Activated CD4-positive, CD25-positive, alpha-beta regulatory T cell treated with anti-CD3 and anti-CD28 coated beads, Interleukin-2, amount 50 U/mL, for 72 hours (primary cell): ENCODE results near the gene TAS2R30.
A peak's percentile ranks its signal among the peaks of the same experiment; 100 is the strongest.

Experiments
- DNase-seq: peaks from one replicate; pipeline ENCODE4 v3.0.0; 2021

Gene TAS2R30, protein sequence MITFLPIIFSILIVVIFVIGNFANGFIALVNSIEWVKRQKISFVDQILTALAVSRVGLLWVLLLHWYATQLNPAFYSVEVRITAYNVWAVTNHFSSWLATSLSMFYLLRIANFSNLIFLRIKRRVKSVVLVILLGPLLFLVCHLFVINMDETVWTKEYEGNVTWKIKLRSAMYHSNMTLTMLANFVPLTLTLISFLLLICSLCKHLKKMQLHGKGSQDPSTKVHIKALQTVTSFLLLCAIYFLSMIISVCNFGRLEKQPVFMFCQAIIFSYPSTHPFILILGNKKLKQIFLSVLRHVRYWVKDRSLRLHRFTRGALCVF

DNA sequence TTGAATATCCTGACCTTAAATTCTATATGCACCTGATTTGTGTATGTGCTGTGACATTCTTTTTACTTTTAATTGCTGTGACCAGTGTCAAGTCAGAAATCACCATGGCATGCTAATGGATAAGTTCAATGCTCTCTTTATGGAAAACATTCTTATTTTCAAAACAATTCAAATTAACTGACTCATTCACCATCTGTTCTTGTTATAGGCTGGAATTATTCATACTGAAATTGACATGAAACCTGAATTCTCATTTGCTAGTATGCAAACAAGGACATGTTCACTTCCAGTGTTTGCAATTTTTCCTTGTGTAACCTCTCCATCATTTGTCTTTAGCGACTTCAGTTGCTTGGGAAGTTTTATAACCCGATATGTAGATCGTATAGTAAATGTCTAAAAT is at the start of gene TAS2R30:
Gene TAS2R30 (minus strand): TSS at position 340 of the 400 bp plus-strand sequence. CDS start 400 bp downstream, outside the sequence.
- no peak for DNase-seq

DNA sequence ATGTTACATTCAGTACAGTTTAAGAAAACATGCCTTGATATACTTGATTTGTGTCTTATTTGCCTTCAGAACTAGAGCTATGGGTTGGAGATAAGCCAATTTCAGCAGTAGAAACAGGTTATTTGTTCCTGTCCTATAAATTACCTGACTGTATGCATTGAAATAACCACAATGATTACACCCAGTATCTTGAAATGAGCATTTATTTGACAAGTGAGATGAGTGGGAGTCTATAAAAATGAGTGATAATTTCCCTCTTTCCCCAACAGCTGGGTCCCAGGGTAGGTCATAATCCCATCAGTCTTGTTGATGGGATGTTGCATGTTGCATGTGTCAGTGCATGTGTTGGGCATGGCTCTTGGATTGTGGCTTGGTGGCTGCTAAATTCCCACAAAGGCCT is 48.6 kb upstream of the TAS2R30 start:
- DNase-seq, result no peak

DNA sequence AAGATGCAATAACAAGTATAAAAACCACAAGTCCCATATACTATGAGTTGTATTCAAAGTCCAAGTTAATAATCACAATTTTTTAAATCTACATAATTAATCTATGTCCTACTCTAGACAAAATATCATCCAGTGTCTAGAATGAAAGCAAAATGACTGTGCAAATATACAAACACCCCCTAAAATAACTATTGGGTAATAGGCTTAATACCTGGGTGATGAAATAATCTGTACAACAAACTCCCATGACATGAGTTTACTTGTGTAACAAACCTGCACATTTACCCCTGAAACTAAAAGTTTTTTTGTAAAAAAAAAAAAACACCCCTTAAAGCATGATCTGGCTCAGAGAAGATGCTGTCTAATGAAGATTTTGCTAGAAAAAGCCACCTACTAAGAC is 48.1 kb upstream of the TAS2R30 start:
- no peak for DNase-seq

DNA sequence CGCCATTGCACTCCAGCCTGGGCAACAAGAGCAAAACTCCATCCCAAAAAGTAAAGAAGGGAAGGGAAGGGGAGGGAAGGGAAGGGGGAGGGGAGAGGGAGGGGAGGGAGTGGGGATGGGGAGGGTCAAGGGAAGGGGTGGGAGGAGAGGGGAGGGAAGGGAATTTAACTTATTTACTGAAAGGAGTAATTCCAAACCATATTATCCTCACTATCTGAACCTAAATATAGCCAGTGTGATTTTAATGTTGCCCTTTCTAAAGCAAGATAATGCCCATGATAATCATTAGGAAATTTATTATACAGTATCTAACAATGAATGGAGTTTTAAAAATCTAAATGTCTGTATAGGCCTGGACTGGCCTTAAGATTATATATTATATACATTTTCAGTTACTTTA is 43.8 kb upstream of the TAS2R30 start:
- no peak for DNase-seq

DNA sequence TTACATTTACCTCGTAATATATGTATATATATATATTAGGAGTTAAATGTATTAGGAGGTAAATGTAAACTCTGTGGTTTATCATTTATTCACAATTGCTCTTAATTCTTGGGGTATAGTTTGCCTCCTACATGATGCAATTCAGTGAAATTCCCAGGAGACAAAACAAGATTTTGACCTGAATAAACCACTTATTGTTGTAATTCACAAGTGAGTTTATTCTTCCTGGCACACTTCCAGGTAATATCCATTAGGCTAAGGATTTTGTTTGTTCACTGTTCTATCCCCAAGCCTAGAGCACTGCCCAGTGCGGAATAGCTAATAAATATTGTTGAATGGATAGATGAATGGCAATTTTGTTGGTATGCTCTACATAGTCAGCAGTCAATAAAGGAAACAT is 39.6 kb upstream of the TAS2R30 start:
- DNase-seq, result no peak

DNA sequence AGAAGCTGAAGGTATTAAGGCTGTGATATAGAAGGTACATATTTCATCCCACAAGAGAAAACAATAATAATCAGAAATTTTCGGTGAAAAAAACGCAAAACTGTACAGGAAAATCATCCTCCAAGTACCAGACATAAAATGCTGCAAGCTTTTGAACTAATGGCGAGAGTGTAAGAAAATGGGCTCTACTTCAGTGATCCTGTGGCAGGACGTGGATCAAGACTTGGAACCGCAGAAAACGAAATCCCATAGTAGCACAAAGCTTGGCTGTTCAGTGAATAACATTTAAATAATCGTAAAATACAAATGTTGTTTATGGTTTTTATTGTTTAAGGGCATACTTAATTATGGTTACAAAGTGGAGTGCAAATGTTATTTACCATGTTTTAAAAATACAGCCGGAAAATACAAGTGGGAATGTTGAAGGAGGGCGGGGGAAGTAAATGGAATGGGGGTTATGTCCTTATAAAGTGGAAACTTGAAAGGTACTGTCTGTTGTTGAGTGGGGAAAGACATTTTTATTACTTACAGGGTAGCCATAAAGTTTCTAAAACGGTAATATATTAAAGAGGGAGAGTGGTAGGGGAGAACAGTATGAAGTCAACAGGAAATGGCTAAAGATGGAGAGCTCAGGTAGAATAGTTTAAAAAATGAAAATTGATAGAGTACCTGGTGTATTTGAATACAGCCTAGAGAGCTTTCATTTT is 37.7 kb upstream of the TAS2R30 start:
- DNase-seq, result no peak

DNA sequence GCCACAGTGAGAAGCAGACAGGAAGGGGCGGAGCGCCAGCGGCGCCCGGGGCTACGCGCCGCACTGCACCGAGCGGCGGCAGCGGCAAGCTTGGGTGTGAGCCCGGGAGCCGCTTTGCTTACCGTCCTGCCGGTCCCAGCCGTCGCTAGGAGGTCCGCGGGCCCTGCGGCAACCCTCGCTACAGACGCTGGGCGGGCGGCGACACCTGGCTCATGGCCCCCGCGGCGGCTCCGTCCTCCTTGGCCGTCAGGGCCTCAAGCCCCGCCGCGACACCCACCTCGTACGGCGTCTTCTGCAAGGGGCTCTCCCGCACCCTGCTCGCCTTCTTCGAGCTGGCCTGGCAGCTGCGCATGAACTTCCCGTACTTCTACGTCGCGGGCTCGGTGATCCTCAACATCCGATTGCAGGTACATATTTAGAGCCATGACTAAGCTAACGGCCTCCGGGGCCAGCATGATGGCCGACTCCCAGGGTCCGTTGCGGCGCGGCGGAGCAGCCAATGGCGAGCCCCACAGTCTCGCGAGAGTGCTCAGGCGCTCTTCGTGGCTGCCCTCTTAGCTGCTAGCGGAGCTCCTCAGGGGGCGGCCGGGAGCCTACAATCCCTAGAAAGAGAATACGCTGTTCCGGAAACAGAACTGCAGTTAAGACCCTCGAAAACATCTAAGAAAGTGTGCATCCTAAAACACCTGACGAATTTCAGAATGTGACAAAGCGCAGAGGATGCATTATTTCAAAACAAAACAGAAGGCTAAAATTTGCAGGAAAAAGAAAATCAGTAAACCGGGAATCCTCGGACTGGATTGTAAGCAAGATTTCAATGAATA is 36.9 kb upstream of the TAS2R30 start, which contains the start of gene SMIM10L1:
Gene SMIM10L1 (plus strand): TSS at position 50 of the 824 bp plus-strand sequence. CDS start 163 bp downstream, at position 213.
- peak; percentile 84 for DNase-seq

DNA sequence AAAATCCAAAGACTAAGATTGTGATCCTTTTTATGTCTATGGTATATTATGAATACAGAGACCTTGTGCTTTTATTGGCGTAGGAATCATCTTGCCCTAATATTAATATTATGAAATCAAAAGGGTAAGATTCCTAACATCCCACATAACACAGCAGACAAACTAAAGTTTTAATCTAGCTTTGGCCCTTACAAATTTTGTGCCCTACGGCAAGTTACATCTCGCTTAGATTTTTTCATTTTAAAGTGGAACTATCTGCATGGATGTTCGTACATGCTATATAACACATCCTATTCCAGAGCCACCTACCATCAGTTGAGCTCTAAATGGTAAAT is 36.3 kb upstream of the TAS2R30 start:
- no peak for DNase-seq

DNA sequence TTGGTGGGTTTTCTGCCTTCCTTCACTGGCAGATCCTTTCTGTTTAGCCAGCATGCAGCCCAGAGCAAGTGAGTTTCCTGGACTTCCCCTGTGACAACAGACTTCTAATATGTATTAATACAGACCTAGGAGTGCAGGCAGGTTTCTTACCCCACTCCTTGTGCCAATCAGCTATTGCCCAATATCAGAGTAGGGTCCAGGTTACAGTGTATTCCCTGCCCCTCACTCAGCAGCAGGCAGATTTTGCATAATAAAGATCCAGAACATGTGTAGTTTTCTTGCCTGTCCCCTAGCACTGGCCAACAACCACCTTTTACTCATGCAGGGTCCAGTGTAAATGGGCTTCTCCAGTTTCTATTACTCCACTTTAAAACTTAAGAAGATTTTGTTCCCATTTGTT is 31.9 kb upstream of the TAS2R30 start:
- DNase-seq, result no peak

DNA sequence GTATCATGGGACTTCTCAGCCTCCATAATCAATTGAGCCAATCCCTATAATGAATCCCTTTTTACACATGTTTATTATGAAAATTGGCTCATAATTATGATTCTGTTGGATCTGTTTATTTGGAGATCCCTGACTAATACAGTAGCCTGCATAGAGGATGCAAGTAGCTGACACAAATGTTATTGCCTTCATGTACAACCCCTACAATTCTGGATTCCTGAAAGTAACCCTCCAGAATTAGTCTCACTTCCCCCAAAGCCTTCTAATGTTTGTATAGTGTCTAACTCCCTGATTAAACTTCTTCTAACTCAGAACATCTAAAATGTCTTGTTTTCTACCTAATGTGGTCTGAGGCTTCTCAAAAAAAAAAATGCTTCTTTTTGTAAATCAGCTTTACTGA is 29.9 kb upstream of the TAS2R30 start:
- no peak for DNase-seq

DNA sequence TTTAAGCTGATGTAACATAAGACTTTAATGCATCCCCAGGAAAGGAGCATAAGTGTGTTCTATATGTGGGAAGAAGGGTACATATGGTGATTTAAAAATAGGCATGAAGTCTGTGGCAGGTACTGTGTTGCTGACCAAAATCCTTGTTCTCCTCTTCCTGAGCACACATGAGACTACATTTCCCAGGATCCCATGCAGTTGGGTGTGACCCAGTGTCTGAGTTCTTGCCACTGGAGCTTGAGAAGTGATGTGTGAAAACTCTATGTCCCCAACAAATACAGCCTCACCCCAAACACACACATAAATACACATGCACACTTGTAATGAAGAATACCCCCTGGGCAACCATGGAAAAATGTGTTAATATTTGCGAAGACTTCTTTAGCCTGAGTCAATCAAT is 28.1 kb upstream of the TAS2R30 start:
- no peak for DNase-seq

DNA sequence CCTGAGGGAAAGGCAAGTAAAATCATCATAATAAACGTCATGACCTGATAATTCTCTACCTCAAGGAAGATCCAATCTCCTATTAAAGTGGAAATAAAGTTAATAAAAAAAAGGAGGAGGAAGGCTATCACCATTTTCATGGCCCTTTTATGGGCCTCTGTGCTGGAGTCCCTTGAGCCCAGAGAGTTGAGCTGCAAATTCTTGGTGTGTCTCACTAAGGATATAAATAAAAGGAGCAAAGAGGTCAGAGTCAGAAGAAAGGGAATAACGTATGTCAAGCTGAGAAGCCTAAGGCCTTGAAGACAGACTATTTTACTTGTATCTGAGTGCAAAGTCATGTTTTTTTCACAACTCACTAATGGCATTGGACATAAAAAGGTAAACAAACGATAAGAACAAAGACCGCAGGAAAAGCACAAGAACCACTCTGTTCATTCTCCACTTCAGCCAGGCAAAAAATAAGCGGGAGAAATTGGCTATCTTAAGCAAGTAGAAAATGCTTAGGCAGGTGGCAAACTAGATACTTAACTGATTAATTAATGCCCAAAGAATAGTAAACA is 24.5 kb upstream of the TAS2R30 start:
- DNase-seq, result no peak

DNA sequence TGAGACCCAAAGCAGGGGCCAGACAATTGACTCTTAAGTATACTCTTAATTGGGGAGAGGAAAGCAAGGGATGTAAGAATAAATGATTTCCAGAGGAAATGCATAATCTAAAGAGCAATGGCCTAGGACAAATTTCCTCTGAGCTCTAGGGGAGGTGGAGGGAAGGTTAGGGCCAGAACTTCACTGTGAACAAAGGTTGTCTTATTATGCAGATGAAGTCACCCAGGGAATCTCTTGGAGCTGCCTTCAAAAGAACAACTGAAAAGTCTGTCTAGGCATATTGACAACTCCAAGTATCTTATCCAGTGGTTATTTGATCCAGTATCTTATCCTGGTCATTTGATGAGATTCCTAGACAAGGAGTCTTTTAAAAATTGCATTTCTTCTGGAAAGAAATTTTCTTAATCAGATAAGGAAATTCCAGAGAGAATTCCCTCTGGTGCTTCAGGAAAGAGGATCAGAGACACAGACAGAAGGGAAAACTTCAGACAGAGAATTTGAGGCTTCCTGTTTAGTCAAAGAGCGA is 20.0 kb upstream of the TAS2R30 start:
- no peak for DNase-seq

DNA sequence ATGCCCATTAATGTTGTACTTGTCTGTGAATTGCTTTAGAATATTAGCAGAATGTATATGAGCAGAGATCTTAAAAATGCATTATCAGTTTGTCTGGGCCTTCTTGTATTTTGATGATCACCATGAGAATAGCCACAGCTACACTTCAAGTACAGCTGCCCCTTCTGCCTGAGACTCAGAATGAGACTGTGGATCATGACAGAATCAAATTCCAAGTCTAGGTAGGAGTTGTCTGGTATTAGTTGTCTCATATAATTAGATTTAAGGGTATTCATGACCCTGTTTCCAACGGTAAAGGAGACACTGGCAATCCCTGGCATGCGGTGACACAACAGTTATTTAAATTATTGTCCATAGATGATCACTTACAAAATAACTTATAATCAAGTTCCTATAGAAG is 18.3 kb upstream of the TAS2R30 start:
- no peak for DNase-seq

DNA sequence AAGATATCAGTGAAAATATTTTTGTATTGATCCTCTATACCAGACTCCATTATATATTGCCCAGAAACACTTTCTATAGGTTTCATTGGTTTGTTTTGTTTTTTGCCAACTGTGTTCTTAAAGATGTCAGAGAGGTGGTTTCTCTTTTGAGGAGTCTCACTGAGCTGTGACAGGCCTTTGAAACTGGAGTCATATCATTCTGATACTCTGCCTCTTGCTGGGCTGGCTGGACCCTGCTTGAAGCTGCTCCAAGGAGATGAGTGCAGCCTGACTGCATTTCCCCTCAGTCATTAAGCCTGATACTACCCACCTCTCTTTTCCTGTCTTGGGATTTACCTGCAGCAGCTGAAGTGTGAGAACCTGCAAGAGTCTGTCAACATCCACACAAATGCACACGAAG is 16.4 kb upstream of the TAS2R30 start:
- no peak for DNase-seq

DNA sequence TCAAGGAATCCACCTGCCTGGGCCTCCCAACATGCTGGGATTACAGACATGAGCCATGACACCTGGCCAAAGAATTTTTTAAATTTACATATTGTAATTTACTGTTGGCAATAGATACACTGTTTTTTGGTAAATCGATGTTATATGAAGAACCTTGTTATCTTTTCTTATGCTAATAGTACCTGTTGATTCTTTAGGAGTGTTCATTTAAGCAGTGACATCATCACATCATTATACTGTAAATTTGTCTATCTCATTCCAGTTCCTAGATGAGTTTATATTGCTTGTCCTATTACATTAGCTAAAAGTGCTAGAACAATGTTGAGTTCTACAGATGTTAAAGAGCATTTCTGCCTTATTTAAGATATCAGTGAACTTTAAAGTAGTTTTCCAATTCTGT is 13.0 kb upstream of the TAS2R30 start:
- no peak for DNase-seq

DNA sequence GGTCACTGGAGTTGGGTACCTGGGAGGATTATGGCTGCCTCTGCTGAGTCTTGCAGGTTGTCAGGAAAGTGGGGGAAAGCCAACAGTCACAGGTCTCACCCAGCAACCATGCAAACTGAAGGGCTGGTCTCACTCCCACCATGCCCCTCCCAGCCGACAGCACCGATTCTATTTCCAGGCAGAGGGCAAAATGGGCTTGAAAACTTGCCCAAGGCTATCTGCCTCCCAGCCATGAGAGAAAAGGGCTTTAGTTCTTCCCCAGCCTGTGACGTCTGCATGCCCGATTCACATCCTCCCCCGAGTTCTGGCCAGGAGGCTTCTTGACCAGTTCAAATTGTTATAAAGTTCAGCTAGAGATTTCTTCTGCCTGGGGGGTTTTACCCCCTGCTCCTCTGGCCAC is 9.9 kb upstream of the TAS2R30 start:
- no peak for DNase-seq

DNA sequence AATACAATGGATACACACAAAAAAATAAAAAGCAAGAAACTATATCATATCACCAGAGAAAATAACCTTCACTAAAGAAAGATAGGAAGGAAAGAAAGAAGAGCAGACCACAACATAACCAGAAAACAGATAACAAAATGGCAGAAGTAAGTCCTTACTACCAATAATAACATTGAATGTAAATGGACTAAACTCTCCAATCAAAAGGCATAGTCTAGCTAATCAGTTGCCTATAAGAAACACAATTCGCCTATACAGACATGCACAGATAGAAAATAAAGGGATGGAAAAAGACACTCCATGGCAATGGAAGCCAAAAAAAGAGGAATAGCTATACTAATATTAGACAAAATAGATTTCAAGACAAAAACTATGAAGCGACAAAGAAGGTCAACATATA is 8.9 kb upstream of the TAS2R30 start:
- no peak for DNase-seq

DNA sequence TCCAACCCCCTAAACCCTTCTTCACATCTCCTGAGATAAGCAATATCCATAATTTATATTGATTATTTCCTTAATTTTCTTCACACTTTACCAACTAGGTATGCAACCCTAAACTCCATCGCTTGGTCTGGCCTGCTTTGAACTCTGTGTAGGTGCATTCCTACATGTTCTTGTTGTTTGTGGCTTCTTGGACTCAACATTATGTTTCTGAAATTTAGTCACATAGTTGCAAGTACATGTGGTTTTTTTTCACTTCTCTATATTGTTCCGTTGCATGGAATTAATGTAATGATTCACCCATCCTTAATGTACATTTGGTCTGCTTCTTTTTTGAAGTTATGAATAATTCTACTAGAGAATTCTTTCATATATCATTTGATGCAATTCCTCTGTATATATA is 1.6 kb upstream of the TAS2R30 start:
- no peak for DNase-seq

DNA sequence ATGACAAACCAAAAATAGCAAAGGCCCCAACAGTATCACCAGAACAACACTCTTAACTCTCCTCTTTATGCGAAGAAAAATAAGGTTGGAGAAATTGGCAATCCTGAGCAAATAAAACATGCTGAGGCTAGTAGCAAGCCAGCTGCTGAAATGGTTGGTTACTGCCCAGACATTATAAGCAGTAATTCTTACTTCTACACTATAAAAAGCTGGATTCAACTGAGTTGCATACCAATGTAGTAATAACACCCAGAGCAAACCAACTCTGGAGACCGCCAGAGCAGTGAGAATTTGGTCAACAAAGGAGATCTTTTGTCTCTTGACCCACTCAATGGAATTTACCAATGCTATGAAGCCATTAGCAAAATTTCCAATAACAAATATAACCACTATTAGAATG is 628 bp downstream of the TAS2R30 start:
- DNase-seq, result no peak

DNA sequence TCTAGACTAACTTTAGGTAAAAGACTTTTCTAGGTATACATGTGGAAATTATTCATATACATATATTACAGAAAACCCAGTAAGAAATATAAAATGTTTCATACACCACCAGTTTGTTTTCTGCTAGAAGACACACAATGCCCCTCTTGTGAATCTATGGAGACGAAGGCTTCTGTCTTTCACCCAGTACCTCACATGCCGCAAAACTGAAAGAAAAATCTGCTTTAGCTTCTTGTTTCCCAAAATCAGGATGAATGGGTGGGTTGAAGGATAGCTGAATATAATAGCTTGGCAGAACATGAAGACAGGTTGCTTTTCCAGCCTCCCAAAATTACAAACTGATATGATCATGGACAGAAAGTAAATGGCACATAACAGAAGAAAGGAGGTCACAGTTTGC is 1.3 kb downstream of the TAS2R30 start:
- DNase-seq, result no peak

DNA sequence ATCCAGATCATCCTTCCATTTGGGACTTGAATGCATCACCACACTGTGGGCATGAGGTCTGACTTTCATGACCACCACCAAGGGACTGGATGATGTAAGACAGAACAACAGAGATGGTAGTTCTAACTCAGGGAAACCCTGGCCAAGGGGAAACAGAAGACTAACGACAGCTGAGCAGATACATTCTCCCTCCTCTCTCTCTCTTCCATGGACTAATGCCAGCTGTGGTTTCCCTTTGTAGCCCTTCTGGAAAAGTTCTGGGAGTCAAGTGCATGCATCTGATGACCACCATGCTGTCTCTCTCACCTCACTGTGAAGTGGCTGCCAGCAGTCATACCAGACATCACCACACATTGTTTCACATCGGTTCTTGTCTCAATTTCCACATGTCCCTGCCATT is 3.4 kb downstream of the TAS2R30 start:
- no peak for DNase-seq

DNA sequence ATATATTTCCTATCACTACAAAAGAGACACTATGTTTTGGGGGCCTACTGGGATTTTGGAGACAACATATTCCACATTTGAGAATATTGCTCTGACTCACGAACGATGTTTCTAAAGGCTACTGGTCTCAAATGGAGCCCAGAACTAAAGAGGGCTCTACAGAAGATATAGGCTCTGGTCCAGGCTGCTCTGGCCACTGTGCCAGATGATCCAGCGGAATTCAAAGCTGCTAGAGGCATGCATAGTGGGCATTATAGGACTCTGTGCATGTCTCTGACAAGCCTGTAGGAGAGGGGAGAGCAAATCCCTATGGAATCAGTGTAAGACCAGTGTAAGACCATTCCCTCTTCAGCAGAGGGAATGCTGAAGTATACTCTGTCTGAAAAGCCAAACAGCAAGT is 4.1 kb downstream of the TAS2R30 start:
- no peak for DNase-seq
